NCI-H748 treated with DMSO at 0.1 percent for 48 hours (cell line): Measurements from ENCODE around the gene DUS1L.

Source experiments
- DNase-seq: peaks from one replicate; lab custom pipeline; 2025; lab: John Stamatoyannopoulos, UW

DUS1L gene

DNA sequence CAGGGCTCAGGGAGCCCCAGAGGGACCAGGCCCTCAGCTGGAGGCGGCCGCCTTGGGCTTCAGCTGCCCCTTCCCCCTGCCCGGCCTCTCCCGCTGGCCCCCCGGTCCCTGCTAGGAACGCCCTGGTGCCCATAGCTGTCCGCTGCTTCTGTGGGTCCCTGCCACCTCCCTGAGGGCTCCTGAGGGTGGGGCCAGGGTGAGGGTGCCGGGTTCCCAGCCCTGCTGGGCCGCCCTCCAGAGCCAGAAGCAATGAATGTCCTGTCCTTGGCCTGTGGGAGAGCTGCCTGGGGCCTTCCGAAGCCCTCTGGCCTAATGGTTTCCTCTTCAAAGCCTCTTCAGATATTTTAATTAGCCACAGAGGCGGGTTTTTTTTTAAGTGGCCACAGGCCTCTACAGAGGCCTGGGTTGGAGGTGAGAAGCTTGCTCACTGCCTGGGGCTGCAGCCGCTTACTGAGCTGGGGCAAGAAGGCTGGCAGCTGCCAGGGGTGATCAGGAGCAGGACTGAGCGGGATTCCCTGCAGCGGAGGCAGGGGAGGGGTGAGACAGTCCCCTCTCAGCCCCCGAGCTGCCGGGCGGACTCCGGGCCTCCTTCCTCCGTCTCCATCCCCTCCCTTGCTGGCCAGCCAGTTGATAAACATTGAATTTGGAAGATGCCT is 52.8 kb downstream of the DUS1L start:
- no peak for DNase-seq

DNA sequence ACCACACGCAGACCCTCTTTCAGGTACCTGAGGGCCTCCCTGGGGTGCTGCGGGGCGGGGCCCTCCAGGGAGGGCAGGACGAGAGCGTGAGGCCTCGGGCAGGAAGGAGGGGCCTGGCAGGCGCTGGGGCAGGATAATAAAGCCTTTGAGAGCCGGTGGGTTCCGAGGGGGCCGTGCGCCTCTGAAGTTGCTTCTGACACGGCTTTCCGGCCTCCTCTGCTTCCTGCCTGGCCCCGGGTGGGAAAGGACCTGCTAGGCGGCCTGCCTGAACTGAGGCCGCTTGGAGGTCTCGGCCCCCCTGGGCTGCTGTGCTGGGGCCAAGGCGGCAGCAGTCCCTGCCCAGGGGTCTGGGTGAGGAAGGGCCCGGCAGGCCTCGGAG is 53.4 kb downstream of the DUS1L start:
- DNase-seq = no peak

DNA sequence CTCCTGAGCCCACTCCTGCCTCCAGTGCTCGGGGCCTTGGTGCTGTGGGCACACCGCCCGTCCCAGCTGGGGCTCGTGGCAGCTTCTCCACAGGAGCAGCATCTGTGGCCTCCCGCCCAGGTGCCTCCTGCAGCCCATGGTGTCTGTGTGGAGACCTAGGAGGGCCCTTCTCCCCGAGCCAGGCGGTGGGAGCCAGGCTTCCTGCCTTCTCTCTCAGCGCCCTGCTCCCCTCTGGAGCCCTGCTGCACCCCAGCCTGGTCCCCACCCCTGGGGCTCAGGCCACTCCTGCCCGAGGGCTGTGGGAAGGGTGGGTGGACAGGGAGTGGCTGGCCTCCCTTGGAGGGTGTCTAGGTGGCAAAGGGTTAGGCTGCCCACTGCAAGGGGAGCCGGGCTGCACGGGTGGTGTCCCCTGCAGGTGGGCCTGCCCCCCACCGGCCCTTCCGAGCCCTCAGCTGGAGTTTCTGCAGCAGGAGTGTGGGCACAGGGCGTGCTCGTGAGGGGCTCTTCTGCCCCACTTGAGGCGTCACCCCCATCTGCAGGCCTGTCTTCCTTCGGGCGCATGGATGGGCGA is 53.9 kb downstream of the DUS1L start:
- no peak for DNase-seq

GRCh38 chr17:82010575-82011525 is 54.8 kb downstream of the DUS1L start:
- DNase-seq = no peak

DNA sequence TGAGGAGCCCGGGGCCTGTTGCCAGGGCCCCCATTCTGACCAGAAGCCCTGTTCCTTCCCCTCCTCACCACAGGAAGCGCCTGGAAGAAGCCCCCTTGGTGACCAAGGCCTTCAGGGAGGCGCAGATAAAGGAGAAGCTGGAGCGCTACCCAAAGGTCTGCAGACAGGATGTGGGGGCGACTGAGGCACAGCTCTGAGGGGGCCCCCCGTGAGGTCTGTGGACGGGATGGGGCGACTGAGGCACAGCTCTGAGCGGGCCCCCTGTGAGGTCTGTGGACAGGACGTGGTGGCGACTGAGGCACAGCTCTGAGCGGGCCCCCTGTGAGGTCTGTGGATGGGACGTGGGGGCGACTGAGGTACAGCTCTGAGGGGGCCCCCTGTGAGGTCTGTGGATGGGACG is 56.2 kb downstream of the DUS1L start:
- DNase-seq = no peak

- no peak for DNase-seq
These were observed 56.6 kb downstream of the DUS1L start for GRCh38 chr17:82008941-82009405.

- no peak for DNase-seq
These were observed 57.2 kb downstream of the DUS1L start for GRCh38 chr17:82008258-82008940.
